GM19351 (cell line): Measurements from ENCODE around the gene SLC18B1.
"Not testable (repeated sequence)": the region's sequence is repeated elsewhere in the genome, so short reads cannot be mapped to it uniquely, and the experiment has no call there.

Source experiments
- ATAC-seq: cut with Tn5 transposase; IDR thresholded peaks from one replicate; pipeline ENCODE4 v1.9.1; 2021; ENCODE audit warnings: mild to moderate bottlenecking, moderate library complexity; ENCODE audit not compliant: unreplicated experiment

SLC18B1 gene

DNA sequence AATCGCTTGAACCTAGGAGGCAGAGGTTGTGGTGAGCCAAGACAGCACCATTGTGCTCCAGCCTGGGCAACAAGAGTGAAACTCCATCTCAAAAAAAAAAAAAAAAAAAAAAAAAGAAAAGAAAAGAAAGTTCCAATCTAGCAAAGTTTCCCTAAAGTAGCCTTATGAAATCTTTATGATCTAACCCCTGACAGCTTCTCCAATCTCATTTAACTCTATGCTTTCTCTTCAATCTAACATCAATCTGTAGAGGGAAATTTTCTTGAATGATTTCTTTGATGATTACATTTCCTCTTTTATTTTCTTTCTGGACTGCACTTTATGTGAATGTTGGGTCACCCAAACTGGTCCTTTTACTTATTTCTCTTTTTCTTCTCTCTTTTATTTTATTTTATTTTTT lies 2.2 kb upstream of the SLC18B1 start:
- ATAC-seq: no peak

- ATAC-seq: peak; percentile 78
Measured at GRCh38 chr6:132798869-132799538, 567 bp upstream of the SLC18B1 start.

- ATAC-seq: no peak
Measured at GRCh38 chr6:132795461-132795860, 3.0 kb downstream of the SLC18B1 start.

DNA sequence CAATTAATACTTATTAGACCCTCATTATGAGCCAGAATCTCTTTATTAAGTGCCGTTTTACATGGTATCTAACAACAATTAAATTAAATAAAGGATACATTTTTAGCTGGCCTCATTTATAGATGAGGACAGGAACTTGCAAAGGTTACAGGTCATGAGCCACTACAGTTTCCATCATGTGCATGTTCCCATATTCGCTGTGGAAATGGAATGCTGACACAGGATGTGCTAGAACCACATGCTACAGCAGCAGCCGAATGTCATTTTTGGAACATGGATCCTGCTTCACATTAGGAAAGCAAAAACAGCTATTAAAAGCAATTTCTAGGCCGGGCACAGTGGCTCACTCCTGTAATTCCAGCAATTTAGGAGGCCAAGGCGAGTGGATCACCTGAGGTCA lies 5.9 kb downstream of the SLC18B1 start:
- no peak for ATAC-seq

- no peak for ATAC-seq
Measured at GRCh38 chr6:132790450-132790849, 8.0 kb downstream of the SLC18B1 start.

- ATAC-seq: no peak
Measured at GRCh38 chr6:132789396-132789776, 9.1 kb downstream of the SLC18B1 start.

GRCh38 chr6:132788658-132789395 lies 9.6 kb downstream of the SLC18B1 start:
- ATAC-seq: peak; percentile 53

- ATAC-seq: no peak
Measured at GRCh38 chr6:132785936-132786335, 12.5 kb downstream of the SLC18B1 start.

- peak; percentile 75 for ATAC-seq
Measured at GRCh38 chr6:132780770-132781371, 17.6 kb downstream of the SLC18B1 start.

DNA sequence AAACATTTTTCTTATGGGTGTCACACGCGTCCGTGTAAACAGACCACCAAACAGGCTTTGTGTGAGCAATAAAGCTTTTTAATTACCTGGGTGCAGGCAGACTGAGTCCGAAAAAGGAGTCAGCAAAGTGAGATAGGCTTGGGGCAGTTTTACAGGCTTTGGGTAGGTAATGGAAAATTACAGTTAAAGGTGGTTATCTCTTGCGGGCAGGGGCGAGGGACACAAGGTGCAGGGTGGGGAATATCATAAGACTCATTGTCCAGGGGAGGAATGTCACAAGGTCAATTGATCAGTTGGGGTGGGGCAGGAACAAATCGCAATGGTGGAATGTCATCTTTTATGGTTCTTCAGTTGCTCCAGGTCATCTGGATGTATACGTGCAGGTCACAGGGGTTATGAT lies 20.6 kb downstream of the SLC18B1 start:
- ATAC-seq: not testable (repeated sequence)

DNA sequence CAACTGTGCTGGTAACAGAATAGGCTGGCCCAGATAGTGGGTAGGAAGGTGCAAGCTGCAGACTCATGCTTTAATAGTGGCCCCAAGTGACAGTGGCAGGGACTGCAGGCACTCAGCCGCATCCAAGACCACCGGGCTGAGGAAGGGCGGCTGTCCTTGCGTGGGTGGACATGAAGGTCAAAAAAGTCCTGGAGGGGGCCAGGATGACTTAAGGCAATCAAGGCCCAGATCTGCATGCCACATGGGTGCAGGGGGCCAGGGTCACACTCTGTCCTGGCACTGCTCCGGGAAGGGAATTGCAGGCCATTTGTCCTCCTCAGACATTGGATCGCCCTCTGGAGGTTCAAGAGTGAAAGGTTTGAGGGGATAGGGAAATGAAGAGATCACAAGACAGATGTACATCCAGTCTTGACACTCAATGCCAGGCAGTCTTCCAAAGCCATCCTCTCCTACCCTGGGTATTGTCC lies 30.4 kb downstream of the SLC18B1 start:
- ATAC-seq: peak; percentile 87

GRCh38 chr6:132765560-132765959 lies 32.9 kb downstream of the SLC18B1 start:
- ATAC-seq: no peak

DNA sequence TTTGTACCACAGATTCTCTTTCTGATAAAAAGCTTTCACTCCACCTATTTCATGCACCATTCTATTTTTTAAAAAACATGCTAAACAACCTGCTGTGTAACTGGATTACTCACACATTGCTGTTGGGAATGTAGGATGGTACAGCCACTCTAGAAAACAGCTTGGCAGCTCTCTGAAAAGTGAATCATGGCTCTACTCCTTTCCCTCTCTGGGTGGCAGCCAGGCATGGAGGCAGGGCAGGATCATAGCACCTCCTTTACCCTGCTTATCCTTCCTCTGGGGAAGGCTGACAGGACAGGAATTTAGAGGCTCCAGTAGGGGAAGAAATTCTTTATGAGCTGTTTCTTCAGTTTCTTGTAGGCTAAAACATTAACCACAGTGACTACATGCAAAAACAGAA lies 34.1 kb downstream of the SLC18B1 start:
- no peak for ATAC-seq

- ATAC-seq: peak; percentile 90
Measured at GRCh38 chr6:132763269-132763668, 35.2 kb downstream of the SLC18B1 start.

DNA sequence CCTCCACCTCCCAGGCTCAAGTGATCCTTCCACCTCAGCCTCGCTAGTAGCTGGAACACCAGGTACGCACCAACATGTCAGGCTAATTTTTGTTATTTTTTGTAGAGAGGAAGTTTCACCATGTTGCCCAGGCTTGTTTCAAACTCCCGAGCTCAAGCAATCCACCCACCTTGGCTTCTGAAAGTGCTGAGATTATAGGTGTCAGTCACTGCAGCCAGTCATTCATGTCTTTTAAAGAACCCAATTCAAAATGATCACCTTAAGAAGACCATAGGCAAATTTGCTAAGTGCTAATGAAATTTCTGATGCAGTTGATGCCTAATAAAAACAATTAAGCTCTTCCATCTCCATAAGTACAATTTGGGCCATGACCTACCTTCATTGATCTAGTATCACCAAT lies 38.2 kb downstream of the SLC18B1 start:
- peak; percentile 32 for ATAC-seq

DNA sequence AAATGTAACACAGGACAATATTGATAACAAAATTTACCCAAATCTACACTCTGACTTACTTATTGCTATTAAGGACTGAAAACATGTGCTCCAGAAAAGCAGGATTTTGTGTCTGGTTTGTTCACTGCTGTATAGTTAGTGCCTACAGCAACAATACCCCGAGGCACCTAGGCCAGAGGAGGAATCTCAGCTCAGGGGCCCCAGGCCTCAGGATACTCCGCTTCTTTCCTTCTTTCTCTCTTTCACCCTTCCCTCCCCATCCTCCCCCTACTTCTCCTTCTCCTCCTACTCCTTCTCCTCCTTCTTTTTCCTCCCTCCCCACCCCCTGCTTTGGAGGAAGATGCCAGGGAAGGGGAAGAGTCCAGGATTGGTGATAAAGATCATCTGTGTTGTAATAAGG lies 39.7 kb downstream of the SLC18B1 start:
- ATAC-seq: no peak

DNA sequence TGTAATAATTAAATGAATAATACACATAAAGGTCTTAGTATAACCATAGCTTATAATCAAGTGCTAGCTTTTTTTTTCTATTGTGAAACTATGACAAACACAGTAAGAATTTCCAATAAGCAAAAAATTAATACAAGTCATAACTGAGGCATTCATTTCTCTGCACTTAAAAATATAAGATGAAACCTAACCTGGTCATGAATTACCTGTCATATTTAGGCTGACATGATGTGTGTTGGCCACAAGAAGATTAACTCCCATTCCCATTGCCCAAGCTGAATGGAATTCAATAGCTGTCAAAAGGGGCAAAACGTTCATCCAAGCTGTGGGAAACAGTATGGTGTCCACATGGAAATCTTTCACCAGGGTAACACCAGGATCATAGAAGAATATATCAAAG lies 46.2 kb downstream of the SLC18B1 start:
- no peak for ATAC-seq

GRCh38 chr6:132751828-132752227 lies 46.6 kb downstream of the SLC18B1 start:
- no peak for ATAC-seq

GRCh38 chr6:132751306-132751705 lies 47.1 kb downstream of the SLC18B1 start:
- peak; percentile 40 for ATAC-seq

- peak; percentile 85 for ATAC-seq
Measured at GRCh38 chr6:132750455-132751248, 47.8 kb downstream of the SLC18B1 start.

DNA sequence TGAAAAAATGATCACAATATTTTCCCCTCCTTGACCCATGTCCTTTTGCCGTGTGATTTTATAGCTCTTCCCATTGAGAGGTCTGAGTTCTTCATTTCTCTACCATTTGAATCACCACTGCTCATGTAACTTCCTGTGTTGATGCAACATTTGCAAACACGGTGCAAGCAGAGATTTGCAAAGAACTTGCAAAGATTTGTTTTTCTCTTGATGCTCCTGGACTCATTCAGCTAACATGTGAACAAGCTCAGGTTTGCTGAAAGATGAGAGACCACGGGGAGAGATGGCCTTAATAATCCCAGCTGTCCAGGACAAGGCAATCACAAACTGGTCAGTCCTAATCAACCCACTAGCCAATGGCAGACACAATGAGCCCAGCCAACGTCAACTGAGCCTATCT lies 49.3 kb downstream of the SLC18B1 start:
- no peak for ATAC-seq
